Fibroblast of skin of scalp (primary cell): ENCODE data around the gene CCDC169.
A peak's percentile ranks its signal among the peaks of the same experiment; 100 is the strongest.

ENCODE experiments used
- DNase-seq: peaks from one replicate; pipeline ENCODE4 v3.0.0-alpha.2; 2013

The CCDC169 gene

DNA sequence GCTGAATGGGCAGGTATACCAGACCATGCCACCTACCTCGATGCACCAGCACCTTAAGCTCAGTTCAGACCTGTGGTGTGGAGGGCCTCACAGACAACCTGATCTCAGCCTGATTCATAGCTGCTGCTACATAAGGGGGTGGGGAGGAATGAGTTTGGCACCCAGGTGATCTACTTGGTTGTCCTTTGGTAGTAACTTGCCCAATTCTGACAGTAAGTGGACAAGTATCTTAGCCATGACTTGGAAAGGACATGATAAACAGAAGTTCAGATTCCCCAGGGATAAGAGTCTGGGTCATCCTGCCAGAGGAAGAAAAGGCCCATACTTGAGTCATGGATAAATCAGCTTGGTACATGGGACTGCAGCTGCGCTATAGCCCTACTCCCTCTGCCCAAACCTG lies 54.9 kb downstream of the CCDC169 start:
- no peak for DNase-seq

DNA sequence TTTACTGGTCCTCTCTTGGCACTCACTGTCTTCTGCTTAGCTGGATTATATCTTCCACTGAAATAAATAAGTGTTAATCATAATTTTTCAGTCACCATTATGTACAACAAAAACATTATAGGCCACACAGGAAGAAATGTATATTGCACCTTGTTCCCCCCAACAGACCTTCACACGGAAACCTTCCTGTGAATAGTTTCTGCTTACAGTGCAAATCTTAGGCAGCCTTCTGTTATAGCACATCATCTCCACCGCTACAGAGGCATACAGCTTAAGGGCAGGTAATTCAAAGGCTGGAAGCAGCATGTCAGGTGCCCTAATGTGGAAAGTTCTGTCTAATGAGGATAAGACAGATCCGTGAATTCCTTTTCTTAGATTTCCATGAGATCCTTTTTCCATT lies 66.4 kb downstream of the CCDC169 start:
- no peak for DNase-seq

DNA sequence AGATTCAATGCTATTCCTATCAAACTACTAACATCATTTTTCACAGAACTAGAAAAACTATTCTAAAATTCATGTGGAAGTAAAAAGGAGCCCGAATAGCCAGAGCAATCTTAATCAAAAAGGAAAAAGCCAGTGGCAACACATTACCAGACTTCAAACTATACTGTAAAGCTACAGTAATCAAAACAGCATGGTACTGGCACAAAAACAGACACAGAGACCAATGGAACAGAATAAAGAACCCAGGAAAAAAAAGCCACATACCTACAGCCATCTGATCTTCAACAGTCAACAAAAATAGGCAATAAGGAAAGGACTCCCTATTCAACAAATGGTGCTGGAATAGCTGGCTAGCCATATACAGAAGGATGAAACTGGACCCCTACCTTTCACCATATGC lies 72.9 kb downstream of the CCDC169 start:
- no peak for DNase-seq

DNA sequence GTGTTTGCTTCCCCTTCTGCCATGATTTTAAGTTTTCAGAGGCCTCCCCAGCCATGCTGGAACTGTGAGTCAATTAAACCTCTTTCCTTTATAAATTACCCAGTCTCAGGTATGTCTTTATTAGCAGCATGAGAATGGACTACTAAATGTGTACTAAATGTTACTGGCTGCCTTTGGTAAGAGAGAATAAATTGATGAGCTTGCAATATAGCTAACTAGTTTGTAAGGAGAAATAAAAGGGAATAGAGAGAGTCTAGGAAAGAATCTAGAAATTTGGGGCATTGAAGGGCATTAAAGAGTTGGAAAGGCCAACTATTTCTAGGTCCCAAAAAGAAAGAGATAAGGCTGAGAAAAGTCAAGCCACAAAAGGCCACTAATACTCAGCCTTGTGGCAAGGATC lies 77.7 kb downstream of the CCDC169 start:
- DNase-seq: no peak

DNA sequence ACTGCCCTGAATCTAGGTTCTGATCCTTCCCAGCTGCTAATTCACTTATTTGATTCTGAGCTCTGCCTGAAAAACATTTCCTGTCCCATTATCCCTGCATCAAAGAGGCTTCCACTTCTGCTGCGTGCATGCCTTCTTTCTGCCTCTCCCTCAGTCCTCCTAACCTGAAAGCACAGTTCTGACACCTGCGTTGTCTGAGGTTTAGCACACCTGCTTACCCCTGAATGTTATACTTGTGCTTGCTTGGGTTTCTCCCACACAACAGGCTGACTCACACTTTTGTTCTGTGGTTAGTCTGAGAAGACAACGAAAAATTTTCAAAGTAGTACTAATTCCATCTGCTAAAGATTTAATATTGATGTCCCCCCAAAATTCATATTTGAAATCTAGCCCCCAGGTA lies 80.2 kb downstream of the CCDC169 start:
- no peak for DNase-seq

DNA sequence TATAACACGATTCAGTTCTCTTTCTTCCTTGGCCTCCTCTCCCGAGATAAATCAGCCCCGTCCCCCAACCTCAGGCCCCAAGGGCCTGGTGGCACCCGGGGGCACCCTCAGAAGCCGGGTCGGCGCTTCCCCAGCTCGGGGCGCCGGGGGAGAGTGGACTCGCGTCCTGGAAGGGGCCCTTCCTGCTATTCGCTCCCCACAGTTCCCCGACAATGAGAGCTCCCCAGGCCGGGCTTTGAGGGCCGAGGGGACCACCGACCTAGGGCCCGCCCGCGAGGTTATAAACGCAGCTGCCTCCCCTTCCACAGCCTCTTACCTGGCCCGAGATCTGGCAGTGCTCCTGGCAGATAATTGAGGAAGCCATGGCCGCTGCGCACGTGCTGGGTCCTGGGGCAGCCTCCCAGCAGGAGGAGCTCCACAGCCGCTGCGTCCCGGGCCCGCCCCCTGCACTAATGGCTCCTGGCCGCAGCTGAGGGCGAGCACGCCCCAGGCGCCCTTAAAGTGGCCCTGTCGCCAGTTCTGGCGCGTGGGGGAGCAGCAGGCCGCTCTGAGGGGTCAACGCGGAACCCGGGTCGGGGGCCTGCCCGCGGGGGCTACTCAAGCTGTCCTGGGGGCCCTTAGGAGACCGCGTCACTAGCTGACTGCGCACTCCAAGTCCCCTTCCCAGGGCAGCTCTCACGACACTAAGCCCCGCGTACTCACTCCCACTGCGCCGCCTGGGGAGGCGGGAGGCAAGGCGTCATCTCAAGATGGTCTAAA lies 83.3 kb downstream of the CCDC169 start, which contains the start of gene SOHLH2:
Gene SOHLH2, minus strand, starts transcription at position 394 of the 759 bp plus-strand sequence. Its CDS starts 30 bp downstream, at position 364.
- no peak for DNase-seq

DNA sequence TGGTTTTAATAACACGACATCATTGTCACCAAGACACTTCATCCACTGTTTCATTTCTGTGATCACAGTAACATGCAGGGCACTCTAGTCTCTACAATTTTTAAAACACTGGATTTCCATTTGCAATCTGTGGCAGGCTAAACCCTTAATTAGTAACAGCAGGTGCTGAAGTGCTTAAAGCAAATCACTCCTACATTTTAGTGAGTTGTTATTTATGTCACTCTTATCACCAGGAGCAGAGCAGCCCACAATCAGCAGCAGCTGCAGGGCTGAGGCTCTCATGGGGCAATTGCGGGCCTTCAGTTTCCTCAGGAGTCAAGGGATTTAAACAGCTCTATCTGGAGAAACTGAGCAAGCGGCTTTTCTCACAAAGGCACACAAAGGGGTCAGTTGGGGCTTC lies 84.8 kb downstream of the CCDC169 start:
- DNase-seq: no peak

DNA sequence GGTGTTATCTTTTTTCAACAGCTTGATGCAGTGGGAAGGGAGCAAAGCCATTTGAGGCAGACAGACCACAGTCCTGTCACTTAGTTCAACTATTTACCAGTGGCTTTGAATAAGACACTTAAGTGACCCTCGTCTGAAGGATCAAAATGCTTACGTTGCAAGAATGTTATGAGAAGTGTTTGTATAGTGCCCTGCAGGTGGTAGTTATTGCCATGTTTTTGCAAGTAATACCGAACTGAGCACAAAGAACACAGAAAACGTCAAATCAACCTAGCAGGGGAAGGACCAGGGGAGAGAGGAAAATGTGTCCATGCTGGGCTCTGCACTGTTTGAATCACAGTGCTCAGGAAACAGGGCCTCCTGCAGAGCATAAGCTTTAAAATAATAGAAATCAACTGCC lies 86.0 kb downstream of the CCDC169 start:
- peak; percentile 4 for DNase-seq

DNA sequence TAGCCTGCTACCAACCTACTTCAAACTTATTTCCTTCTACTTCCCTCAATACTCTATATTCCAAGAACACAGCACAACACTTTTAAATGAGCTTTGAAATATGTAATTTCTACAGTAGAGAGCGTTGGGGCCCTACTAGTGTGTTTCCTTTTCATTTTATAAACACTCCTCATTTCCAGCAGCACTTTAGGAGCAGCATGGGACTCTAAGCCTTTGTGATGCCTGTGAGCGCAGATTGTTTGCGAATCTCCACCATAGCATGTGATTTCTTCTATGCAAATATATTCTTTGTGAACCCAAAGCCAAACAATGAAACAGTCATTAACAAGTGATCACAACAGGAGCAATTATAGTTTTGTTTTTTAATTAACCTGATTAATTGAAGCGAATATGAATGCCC lies 86.9 kb downstream of the CCDC169 start:
- no peak for DNase-seq

DNA sequence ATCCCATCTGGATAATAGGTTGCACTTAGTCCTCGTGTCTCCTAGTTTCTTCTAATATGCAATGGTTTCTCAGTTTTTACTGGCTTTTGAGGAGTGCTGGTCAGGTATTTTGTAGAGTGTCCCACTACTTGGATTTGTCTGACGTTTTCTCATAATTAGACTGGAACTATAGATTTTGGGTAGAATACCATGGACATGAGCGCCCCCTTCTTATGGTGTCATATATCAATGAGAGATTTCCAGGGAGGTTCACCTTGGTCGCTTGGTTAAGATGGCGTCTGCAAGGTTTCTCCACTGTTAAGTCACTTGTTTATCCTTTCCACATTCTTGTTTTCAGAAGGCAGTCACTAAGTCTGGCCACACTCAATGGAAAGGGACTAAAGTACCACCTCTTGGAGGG lies 89.9 kb downstream of the CCDC169 start:
- no peak for DNase-seq

DNA sequence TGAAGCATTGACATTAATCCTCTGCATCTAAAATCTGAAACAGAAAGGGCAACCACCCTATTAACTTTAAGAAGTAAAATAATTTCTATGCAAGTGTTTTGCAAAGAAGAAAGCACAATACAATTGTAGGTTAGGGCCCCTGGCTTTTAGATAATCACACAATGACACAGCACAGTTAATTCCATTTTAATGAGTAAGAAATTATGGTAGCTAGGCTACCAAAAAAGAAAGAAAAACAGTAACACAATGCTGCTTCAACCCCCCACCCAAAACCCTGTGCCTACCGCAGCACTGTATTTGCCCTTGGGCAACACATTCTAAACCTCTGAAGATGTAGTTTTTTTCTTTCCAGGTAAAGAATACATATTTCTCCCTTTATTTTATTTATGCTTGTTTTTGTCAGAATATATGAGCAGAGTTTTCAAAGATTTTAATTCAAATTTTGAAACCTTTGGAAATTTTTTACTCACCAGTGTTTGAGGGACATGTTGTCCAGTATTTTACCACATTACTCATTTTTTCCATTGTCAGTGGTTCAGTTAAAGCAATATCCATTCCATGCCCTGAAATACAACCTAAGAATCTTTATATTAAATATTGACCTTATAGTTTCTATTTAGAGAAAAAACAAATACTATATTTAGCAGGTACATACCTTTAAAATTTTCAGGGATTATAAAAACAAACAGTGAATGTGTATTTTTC lies 104.3 kb downstream of the CCDC169 start:
- peak; percentile 61 for DNase-seq

DNA sequence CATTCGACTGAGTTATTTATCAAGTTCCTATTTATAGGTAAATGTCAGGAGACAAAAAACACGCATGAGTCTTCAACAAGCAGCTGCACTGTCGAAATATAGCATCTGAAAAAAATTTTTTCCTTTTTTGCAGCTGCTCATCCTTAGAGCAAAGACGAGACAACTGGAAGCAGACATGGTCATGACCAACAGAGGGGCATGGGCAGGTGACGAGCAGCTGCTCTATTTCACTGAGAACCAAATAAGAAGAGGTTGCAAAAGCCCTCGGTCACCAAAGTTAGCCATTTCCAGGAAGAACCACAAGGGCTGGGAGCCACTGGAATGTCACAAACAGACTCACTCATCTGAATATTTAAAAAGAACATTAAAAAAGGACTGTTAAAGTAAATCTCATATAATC lies 105.4 kb downstream of the CCDC169 start:
- peak; percentile 32 for DNase-seq

DNA sequence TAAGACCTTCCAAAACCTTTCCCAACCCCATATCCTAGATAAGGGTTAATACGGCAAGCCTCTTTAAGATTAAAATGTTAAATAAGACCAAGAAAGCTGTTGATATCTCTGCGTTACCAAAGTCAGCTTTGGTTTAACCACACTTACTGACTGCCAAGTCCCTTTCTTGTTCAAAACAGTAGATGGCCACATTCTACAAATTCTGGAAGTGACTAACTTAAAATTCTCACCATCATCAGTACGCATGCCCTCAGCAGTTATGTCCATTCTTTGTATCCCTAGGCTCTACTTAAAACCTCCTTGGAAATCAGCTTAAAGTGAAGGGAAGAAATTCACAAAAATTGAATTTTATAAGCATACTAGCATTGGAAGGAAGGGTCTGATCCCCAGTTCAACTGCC lies 106.8 kb downstream of the CCDC169 start:
- peak; percentile 43 for DNase-seq

DNA sequence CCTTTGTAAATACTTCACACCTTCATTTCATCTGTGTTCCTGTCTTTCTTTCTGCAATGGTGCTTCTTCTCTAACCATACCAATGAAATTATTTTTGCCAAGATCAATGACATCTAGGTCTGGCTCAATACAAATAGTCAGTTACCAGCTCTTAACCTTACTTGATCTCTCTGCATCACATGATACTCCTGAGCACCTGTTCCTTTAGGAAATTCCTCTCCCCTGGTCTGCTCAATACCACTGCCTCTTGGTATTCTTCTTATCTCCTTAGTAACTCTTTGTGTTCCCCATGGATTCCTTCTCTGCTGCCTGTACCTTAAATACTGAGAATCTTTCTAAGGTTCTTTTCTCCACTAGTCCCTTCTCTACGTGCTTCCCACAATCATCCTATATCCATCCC lies 109.2 kb downstream of the CCDC169 start:
- no peak for DNase-seq

DNA sequence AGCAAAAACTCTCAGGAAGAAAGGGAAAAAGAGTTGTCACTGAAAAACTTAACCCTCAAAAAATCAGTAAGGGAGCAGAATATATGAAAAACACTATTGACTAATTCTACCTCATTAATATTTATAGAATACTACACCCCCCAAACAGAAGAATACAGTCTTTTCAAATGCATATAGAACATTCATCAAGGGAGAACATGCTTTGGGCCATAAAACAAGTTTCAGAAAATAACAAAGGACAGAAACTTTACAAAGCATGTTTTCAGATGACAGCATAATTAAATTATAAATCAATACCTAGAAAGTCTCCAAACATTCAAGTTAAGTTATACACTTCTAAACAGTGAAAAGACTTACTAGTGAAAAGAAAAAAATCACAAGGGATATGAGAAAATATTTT lies 113.7 kb downstream of the CCDC169 start:
- no peak for DNase-seq
